HG03135 (cell line): ENCODE measurements around the gene CLNS1A.
"Not testable (repeated sequence)": the region's sequence is repeated elsewhere in the genome, so short reads cannot be mapped to it uniquely, and the experiment has no call there.

Experiments
- ATAC-seq: cut with Tn5 transposase; IDR thresholded peaks from one replicate; pipeline ENCODE4 v1.9.1; 2021; ENCODE audit warnings: mild to moderate bottlenecking, moderate library complexity; ENCODE audit not compliant: unreplicated experiment

Gene CLNS1A

GRCh38 chr11:77619576-77620198, 17.9 kb downstream of the CLNS1A start:
- no peak for ATAC-seq

- ATAC-seq: no peak
Measured at GRCh38 chr11:77617892-77618291, 19.7 kb downstream of the CLNS1A start.

- ATAC-seq: no peak
Measured at GRCh38 chr11:77611921-77612320, 25.7 kb downstream of the CLNS1A start.

DNA sequence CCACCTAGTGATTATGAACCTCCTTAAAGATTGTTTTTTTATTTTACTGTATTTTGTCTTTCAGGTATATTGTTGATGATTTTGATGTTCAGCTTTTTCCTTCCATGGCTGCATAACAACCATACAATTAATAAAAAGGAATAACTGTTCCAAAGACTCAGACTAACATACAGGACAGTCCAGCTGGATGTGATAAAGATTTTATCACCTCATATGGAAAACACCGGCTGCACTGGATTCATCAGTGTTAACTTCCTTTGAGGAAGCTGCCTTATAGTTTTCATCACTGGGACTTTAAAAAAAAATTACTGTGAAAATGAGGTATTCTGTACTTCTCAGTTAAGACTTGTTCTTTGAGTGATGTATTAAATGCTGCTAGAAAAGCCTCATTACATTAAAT, 28.4 kb downstream of the CLNS1A start:
- no peak for ATAC-seq

GRCh38 chr11:77604281-77604680, 33.3 kb downstream of the CLNS1A start:
- no peak for ATAC-seq

DNA sequence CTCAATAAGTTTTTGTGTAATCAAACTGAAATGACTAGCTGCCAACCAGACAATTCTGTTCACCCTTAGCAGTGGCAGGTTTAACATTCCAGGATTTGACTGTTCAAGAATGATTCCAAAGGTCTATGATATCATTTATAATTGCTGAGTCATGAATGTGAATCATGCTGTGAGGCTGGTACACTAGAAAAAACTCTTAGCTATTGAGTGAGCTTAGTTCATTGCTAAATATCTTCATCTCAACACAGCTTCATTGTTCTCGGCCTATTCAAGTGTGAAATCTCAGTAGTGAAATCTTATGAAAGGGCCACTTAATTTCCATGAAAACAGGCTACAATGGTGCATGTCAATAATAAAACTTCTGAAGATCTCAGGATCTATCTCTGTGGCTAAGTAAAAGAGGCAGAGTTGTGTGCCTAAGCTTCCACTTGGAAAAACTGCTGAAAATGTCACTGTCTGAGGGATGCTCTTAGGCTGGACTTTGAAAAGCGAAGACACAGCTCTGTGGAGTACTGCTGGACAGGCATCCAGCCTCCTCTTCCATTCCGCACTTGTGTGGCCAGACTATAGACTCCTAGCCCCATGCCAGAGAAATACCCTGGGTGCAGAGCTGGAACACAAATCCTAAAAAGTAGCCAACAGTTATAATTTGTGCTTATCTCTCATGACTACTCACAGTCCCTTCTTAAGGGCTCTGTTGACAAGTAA, 35.1 kb downstream of the CLNS1A start:
- no peak for ATAC-seq

GRCh38 chr11:77598195-77598594, 39.4 kb downstream of the CLNS1A start:
- ATAC-seq: no peak

DNA sequence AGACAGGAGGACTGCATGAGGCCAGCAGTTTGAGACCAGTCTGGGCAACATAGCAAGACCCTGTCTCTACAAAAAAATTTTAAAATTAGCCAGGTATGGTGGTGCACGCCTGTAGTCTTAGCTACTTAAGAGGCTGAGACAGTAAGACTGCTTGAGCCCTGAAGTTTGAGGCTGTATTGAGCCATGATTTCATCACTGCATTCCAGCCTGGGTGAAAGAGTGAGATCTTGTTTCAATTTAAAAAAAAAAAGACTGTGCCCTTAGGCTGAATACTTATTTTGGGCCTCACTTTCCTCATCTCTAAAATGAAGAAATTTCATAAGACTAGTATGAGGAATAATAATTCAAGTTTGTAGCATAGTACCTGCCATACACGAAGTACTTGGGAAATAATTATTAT, 41.0 kb downstream of the CLNS1A start:
- no peak for ATAC-seq

- ATAC-seq: no peak
Measured at GRCh38 chr11:77593883-77594282, 43.7 kb downstream of the CLNS1A start.

- no peak for ATAC-seq
Measured at GRCh38 chr11:77592727-77593126, 44.9 kb downstream of the CLNS1A start.

- ATAC-seq: peak; percentile 16
Measured at GRCh38 chr11:77590194-77590782, 47.3 kb downstream of the CLNS1A start.

DNA sequence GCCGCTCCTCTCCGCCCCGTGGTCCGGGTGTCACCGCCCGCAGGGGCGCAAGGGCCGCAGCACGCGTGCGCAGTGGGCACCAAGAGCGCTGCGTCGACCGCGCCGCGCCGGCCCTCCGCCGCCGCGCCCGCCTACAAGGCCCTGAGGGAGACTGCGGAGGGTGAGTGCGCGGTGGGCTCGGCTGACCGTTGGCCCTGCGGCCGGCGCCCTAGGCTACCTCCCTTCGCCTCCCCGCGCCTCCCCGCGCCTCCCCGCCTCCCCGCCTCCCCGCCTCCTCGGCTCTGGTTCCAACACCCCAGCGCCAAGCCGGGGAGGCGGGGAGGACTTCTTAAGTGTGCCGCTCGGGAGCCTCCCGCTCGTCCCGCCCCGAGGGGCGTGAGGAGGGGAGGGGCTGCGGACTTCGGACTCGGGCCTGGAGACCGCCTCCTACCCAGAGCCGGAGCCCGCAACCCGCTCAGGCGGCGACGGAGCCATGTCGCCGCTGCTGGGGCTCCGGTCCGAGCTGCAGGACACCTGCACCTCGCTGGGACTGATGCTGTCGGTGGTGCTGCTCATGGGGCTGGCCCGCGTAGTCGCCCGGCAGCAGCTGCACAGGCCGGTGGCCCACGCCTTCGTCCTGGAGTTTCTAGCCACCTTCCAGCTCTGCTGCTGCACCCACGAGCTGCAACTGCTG, 47.9 kb downstream of the CLNS1A start, which contains the start of gene AQP11:
TSS of gene AQP11 (plus strand) at position 433 of the 673 bp plus-strand sequence. CDS start at position 473, 40 bp downstream.
- peak; percentile 87 for ATAC-seq

- peak; percentile 34 for ATAC-seq
Measured at GRCh38 chr11:77589181-77589520, 48.4 kb downstream of the CLNS1A start.

- no peak for ATAC-seq
Measured at GRCh38 chr11:77580712-77581337, 56.8 kb downstream of the CLNS1A start.

DNA sequence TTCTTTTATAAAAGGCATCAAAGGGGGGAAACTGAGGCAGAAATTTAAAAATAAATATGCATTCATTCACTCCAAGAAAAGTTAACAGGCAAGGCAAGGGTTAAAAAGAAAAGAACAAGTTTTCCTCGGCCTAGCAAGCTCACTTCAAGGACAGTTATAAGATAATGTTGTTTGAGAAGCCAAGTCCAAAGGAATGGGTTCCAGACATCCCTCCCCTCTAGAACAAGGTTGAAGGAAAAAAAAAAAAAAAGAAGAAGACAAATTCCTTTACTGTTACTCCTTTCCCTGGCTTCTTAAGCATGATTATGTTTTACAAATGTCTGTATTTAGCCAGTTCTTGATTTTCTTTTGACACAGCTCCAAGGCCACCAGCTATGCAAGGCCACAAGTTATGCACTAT, 62.2 kb downstream of the CLNS1A start:
- not testable (repeated sequence) for ATAC-seq

- not testable (repeated sequence) for ATAC-seq
Measured at GRCh38 chr11:77570896-77571295, 66.7 kb downstream of the CLNS1A start.

GRCh38 chr11:77569676-77570070, 67.9 kb downstream of the CLNS1A start:
- ATAC-seq: no peak

- no peak for ATAC-seq
Measured at GRCh38 chr11:77568916-77569675, 68.5 kb downstream of the CLNS1A start.

- ATAC-seq: no peak
Measured at GRCh38 chr11:77568306-77568705, 69.3 kb downstream of the CLNS1A start.
